HL-60 (cell line): ENCODE data around the gene ESR2.

Experiments
- POLR2AphosphoS5 ChIP-seq: IDR thresholded peaks from 2 replicates; pipeline ENCODE4 v1.6.1; 2012; ENCODE audit warnings: low read depth
- REST ChIP-seq: IDR thresholded peaks from 2 replicates; pipeline ENCODE4 v1.6.1; 2012; ENCODE audit warnings: low read depth; ENCODE audit not compliant: insufficient replicate concordance
- TF ChIP-seq, protein P1 (sequence below): IDR thresholded peaks from one replicate; pipeline ENCODE4 v1.5.1; 2011; ENCODE audit warnings: low read length, control low read depth, inconsistent platforms; ENCODE audit not compliant: insufficient read depth

DNA sequence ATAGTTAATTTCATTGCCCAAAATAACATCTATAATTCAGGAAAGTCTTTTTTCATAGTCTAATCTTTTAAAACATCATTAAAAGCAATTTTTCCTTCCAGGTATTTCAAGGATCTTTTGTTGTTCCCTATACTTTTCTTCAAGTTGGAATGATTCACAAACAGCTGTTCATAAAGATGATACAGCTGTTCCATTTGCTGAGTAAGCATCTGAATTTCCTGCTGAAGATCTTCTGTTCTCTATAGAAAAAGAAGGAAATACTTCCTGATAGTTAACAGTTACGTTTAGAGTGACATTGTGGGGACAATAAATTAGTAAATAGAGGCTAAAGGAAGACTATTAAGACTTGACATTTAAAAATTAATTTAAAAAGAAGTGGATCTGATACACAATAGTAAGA lies 30.3 kb upstream of the ESR2 start:
- TF ChIP-seq, protein P1, sequence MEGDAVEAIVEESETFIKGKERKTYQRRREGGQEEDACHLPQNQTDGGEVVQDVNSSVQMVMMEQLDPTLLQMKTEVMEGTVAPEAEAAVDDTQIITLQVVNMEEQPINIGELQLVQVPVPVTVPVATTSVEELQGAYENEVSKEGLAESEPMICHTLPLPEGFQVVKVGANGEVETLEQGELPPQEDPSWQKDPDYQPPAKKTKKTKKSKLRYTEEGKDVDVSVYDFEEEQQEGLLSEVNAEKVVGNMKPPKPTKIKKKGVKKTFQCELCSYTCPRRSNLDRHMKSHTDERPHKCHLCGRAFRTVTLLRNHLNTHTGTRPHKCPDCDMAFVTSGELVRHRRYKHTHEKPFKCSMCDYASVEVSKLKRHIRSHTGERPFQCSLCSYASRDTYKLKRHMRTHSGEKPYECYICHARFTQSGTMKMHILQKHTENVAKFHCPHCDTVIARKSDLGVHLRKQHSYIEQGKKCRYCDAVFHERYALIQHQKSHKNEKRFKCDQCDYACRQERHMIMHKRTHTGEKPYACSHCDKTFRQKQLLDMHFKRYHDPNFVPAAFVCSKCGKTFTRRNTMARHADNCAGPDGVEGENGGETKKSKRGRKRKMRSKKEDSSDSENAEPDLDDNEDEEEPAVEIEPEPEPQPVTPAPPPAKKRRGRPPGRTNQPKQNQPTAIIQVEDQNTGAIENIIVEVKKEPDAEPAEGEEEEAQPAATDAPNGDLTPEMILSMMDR = no peak
- TF ChIP-seq REST (no peak), POLR2AphosphoS5 (no peak)
